Measurements from ENCODE around the gene CREBBP. TPM values are rescaled to one million over a fixed set of nuclear protein-coding genes. Genes with fewer than 3 reads are reported as not detected.

Gene CREBBP
- total RNA-seq, 2 donors from 2014 or later = 35.3 to 57.7 TPM

DNA sequence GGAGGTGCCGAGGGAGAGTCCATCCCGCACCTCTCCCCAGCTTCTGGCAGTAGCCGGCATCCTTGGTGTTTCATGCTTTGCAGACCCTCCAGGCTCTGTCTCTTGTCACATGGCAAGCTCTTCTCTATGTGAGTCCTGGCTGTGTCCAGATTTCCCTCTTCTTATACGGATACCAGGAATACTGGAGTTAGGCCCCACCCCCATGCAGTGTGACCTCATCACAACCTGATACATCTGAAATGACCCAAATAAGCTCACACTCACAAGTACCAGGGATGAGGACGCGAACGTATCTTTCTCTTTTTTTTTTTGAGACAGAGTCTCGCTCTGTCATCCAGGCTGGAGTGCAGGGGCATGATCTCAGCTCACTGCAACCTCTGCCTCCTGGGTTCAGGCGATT is 186.5 kb downstream of the CREBBP start:
- DNase-seq = no peak
- no peaks in the 10 kb centered on the region for H3K36me3 ChIP-seq (replicated peaks in 1 of 2; ENCODE audit: insufficient read depth in 1 of 2, low read depth in 2 of 2)
- no peaks in the 10 kb centered on the region for H3K27me3 ChIP-seq
- ATAC-seq = no peak
- no peaks in the 10 kb centered on the region for H3K9me3 ChIP-seq
- WGBS, 2 donors = 91 to 92% methylated on average over 9 of the region's 9 CpGs
- H3K4me3 ChIP-seq = no peak overlapping the region
- H3K27ac ChIP-seq = peak overlapping the region in 3 of 4 donors; percentile 79 to 89 (median 81)
- TF ChIP-seq POLR2A (IDR thresholded peaks at IDR 0.05) = no peak
- peaks cover 40% of the 10 kb centered on the region for H3K4me1 ChIP-seq
- intact Hi-C loops (cut with DNase I) = loop anchor here (10.0 kb wide), 1 partner anchor 181 kb away; no protein-coding TSS in a partner anchor

DNA sequence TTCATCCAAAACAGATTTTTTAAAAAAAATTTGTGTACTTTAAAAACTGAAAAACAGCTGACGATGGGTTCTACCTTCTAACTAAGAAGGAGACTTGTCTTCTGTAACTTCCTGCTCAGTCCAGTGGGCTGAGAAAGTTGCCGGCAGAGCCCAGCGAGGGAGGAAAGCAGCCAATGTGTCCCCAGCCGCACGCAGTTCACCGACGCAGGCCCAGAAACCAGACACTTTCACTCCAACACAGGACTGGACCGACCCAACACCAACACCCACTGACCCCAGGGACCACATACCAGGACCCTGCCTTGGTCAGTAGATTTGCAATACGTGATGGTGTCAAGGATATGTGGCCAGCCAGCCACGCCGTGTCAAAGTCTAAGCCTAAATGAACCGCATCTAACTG is 188.8 kb downstream of the CREBBP start:
- H3K27ac ChIP-seq = no peak overlapping the region
- ATAC-seq = no peak
- H3K4me3 ChIP-seq = no peak overlapping the region
- H3K36me3 ChIP-seq (replicated peaks in 1 of 2; ENCODE audit: insufficient read depth in 1 of 2, low read depth in 2 of 2) = no peaks in the 10 kb centered on the region
- no peaks in the 10 kb centered on the region for H3K9me3 ChIP-seq
- peaks cover 37% of the 10 kb centered on the region for H3K4me1 ChIP-seq
- no peak for DNase-seq
- no peak for TF ChIP-seq POLR2A (IDR thresholded peaks at IDR 0.05)
- TF ChIP-seq, protein P1, sequence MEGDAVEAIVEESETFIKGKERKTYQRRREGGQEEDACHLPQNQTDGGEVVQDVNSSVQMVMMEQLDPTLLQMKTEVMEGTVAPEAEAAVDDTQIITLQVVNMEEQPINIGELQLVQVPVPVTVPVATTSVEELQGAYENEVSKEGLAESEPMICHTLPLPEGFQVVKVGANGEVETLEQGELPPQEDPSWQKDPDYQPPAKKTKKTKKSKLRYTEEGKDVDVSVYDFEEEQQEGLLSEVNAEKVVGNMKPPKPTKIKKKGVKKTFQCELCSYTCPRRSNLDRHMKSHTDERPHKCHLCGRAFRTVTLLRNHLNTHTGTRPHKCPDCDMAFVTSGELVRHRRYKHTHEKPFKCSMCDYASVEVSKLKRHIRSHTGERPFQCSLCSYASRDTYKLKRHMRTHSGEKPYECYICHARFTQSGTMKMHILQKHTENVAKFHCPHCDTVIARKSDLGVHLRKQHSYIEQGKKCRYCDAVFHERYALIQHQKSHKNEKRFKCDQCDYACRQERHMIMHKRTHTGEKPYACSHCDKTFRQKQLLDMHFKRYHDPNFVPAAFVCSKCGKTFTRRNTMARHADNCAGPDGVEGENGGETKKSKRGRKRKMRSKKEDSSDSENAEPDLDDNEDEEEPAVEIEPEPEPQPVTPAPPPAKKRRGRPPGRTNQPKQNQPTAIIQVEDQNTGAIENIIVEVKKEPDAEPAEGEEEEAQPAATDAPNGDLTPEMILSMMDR (IDR thresholded peaks at IDR 0.05) = no peak
- no peaks in the 10 kb centered on the region for H3K27me3 ChIP-seq
- 89 to 92% methylated on average over 12 of the region's 12 CpGs for WGBS, 2 donors
- intact Hi-C loops (cut with DNase I) = loop anchor here (10.0 kb wide), 1 partner anchor 183 kb away; no protein-coding TSS in a partner anchor

DNA sequence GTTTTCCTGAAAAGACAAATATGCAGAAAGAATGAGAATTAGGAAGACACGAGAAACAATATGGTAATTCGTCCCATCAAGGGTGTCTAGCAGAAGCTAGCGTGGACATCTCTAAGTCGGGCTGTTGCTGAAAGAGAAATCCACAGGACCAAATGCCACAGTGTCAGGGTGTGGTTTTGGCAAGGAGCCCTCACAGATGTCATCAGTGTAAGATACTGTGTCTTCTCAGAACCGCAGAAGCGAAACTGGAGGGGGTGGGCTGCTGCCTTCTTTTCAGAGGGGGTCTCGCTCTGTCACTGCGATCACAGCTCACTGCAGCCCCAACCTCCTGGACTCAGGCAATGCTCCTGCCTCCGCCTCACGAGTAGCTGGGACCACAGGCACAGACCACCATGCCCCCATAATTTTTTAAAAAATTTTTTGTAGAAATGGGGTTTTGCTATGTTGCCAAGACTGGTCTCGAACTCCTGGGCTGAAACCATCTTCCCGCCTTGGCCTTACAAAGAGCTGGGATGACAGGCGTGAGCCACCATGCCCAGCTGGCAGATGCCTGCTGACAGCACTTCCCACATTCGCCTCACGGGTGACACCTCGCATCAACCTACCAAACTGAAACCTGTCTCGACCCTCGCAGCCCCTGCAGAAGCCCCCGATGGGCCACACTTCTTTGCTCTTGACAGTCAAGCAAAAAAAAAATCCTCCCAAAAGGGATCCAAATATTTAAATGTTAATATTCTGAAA is 189.4 kb downstream of the CREBBP start:
- Histone ChIP-seq H3K9me3 (no peaks in the 10 kb centered on the region), H3K4me3 (no peak overlapping the region), H3K27me3 (no peaks in the 10 kb centered on the region), H3K4me1 (peaks cover 31% of the 10 kb centered on the region), H3K36me3 (replicated peaks in 1 of 2; ENCODE audit: insufficient read depth in 1 of 2, low read depth in 2 of 2) (peaks cover 0 to 2% of the 10 kb centered on the region in 2 donors), H3K27ac (peak overlapping the region in 3 of 4 donors; percentile 37 to 50 (median 45))
- TF ChIP-seq POLR2A (IDR thresholded peaks at IDR 0.05) = no peak
- TF ChIP-seq, protein P1 (IDR thresholded peaks at IDR 0.05) = peak in 1 of 7 experiments; percentile 5
- ATAC-seq = no peak
- DNase-seq = no peak
- WGBS, 2 donors = 82 to 84% methylated on average over 19 of the region's 19 CpGs
- intact Hi-C loops (cut with DNase I) = loop anchor here (10.0 kb wide), 1 partner anchor 184 kb away; no protein-coding TSS in a partner anchor

DNA sequence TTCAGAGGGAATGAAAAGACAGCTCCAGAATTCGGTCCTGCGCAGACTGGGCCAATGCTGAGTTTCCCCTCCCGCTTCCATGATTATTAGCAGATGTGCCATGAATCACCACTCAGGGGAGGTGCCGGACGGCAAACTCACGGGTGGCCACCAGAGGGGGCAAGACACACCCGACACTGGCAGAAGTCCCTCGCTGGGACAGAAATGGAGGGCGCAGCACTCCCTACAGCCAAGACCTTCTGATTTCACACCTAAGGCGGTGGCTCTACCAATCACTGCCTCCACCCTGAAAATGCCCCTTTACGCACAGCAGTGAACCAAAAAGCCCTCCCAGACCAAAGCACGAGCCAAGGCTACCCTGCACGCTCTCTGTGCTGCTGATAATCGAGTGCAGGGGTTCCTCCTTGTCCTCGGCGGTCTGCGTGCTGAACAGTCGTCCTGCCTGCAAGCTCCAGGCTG is 190.0 kb downstream of the CREBBP start:
- ATAC-seq (peak; percentile 96), DNase-seq (peak; percentile 91 to 93 (median 92))
- no peaks in the 10 kb centered on the region for H3K27me3 ChIP-seq
- WGBS, 2 donors = 21 to 23% methylated on average over 10 to 18 of the region's 18 CpGs
- H3K4me3 ChIP-seq = no peak overlapping the region
- no peaks in the 10 kb centered on the region for H3K9me3 ChIP-seq
- intact Hi-C loops (cut with DNase I) = loop anchor here (10.0 kb wide), 1 partner anchor 184 kb away; no protein-coding TSS in a partner anchor
- TF ChIP-seq, protein P1 (IDR thresholded peaks at IDR 0.05) = peak; percentile 85 to 97 (median 94)
- TF ChIP-seq POLR2A (IDR thresholded peaks at IDR 0.05) = peak in 2 of 3 donors; percentile 22 to 27
- peaks cover 25% of the 10 kb centered on the region for H3K4me1 ChIP-seq
- peak overlapping the region in 3 of 4 donors; percentile 37 to 50 (median 45) for H3K27ac ChIP-seq
- peaks cover 0 to 8% of the 10 kb centered on the region in 2 donors for H3K36me3 ChIP-seq (replicated peaks in 1 of 2; ENCODE audit: insufficient read depth in 1 of 2, low read depth in 2 of 2)

DNA sequence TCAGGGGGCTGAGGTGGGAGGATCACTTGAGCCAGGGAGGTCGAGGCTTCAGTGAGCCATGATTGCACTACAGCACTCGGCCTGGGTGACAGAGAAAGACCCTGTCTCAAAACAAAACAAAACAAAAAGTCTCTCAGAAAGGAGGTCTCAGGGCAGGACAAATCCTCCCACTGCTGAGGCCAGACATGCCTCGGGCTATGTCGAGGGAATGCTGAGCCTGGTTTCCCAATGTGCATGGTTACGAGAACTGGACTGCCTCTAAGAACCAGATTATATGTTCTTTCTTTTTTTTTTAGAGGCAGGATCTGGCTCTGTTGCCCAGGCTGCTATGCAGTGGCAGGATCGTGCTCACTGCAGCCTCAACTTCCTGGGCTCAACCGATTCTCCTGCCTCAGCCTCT is 190.8 kb downstream of the CREBBP start:
- H3K4me3 ChIP-seq = no peak overlapping the region
- TF ChIP-seq, protein P1 (IDR thresholded peaks at IDR 0.05) = no peak
- no peak for TF ChIP-seq POLR2A (IDR thresholded peaks at IDR 0.05)
- H3K27ac ChIP-seq = peak overlapping the region in 2 of 4 donors; percentile 37 to 45
- H3K27me3 ChIP-seq = no peaks in the 10 kb centered on the region
- H3K4me1 ChIP-seq = peaks cover 18% of the 10 kb centered on the region
- H3K9me3 ChIP-seq = no peaks in the 10 kb centered on the region
- H3K36me3 ChIP-seq (replicated peaks in 1 of 2; ENCODE audit: insufficient read depth in 1 of 2, low read depth in 2 of 2) = peaks cover 0 to 11% of the 10 kb centered on the region in 2 donors
- WGBS, 2 donors = 90 to 94% methylated on average over 7 of the region's 7 CpGs
- no peak for DNase-seq
- intact Hi-C loops (cut with DNase I) = loop anchor here (10.0 kb wide), 1 partner anchor 185 kb away; no protein-coding TSS in a partner anchor
- ATAC-seq = no peak
